HG02981 (cell line): Measurements from ENCODE around the gene CEP41.
"Not testable (repeated sequence)": the region's sequence is repeated elsewhere in the genome, so short reads cannot be mapped to it uniquely, and the experiment has no call there.

ENCODE experiments used
- ATAC-seq: cut with Tn5 transposase; IDR thresholded peaks from one replicate; pipeline ENCODE4 v1.9.1; 2021; ENCODE audit warnings: mild to moderate bottlenecking, moderate library complexity; ENCODE audit not compliant: unreplicated experiment

The CEP41 gene

GRCh38 chr7:130393101-130393561 lies 47.7 kb downstream of the CEP41 start:
- ATAC-seq = no peak

GRCh38 chr7:130390486-130390885 lies 50.3 kb downstream of the CEP41 start:
- ATAC-seq = no peak

- ATAC-seq = no peak
Observed at GRCh38 chr7:130388671-130389070, 52.1 kb downstream of the CEP41 start.

- ATAC-seq = no peak
Observed at GRCh38 chr7:130387628-130388403, 53.0 kb downstream of the CEP41 start.

GRCh38 chr7:130387306-130387627 lies 53.5 kb downstream of the CEP41 start:
- no peak for ATAC-seq

GRCh38 chr7:130386876-130387275 lies 53.9 kb downstream of the CEP41 start:
- no peak for ATAC-seq

- no peak for ATAC-seq
Observed at GRCh38 chr7:130385600-130386066, 55.2 kb downstream of the CEP41 start.

GRCh38 chr7:130384841-130385599 lies 55.8 kb downstream of the CEP41 start:
- ATAC-seq = no peak

GRCh38 chr7:130384371-130384801 lies 56.4 kb downstream of the CEP41 start:
- no peak for ATAC-seq

- ATAC-seq = no peak
Observed at GRCh38 chr7:130383187-130383980, 57.4 kb downstream of the CEP41 start.

- no peak for ATAC-seq
Observed at GRCh38 chr7:130381468-130382312, 59.1 kb downstream of the CEP41 start.

GRCh38 chr7:130380861-130381455 lies 59.9 kb downstream of the CEP41 start:
- no peak for ATAC-seq

- ATAC-seq = no peak
Observed at GRCh38 chr7:130379921-130380860, 60.6 kb downstream of the CEP41 start, which contains the start of gene CPA1. CPA1 (plus strand) TSS chr7:130380494; CDS start chr7:130380521, 27 bp downstream.

- ATAC-seq = no peak
Observed at GRCh38 chr7:130379532-130379920, 61.3 kb downstream of the CEP41 start.

GRCh38 chr7:130379019-130379418 lies 61.8 kb downstream of the CEP41 start:
- no peak for ATAC-seq

- ATAC-seq = no peak
Observed at GRCh38 chr7:130377178-130377577, 63.6 kb downstream of the CEP41 start.

- ATAC-seq = not testable (repeated sequence)
Observed at GRCh38 chr7:130376461-130376860, 64.4 kb downstream of the CEP41 start.

GRCh38 chr7:130374507-130374906 lies 66.3 kb downstream of the CEP41 start:
- ATAC-seq = no peak
